Panc1 (cell line): ENCODE data around the gene NT5M. TPM values are rescaled to one million over a fixed set of nuclear protein-coding genes. Genes with fewer than 3 reads are reported as not detected.

Source experiments
- ATAC-seq: fragments of 200-7000 bp; cut with Tn5 transposase; 2 replicates; pipeline ENCODE4 v1.9.1; 2020; ENCODE audit warnings: mild to moderate bottlenecking, moderate library complexity
- BruUV-seq: library from RNA; stranded (reverse); fragments of 400-500 nt; replicated peaks from 2 replicates; lab custom pipeline; 2021; lab: Mats Ljungman, UMichigan
- CTCF ChIA-PET: fragments of 300-600 bp; sonication (Branson Sonifier 250); formaldehyde crosslinking; loops from one replicate; lab custom pipeline; 2022; ENCODE audit warnings: antibody characterized with exemption; lab: Charles Lee
- POLR2A ChIA-PET: fragments of 300-600 bp; sonication (Branson Sonifier 250); formaldehyde crosslinking; loops from one replicate; lab custom pipeline; 2022; ENCODE audit warnings: antibody characterized with exemption; lab: Charles Lee
- DNase-seq: peaks from one replicate; pipeline ENCODE4 v3.0.0-alpha.2; 2010; ENCODE audit warnings: low read depth, low spot score
- H3K27ac ChIP-seq: 2 replicates; pipeline ENCODE4 v1.5.1; 2011; ENCODE audit warnings: mild to moderate bottlenecking, low read length, inconsistent platforms
- H3K27me3 ChIP-seq: fragments of 200-500 bp; sonication (Bioruptor generic); 2 replicates; pipeline ENCODE4 v1.6.0; 2014; ENCODE audit warnings: low read length, inconsistent platforms; ENCODE audit not compliant: control insufficient read depth, insufficient read depth
- H3K36me3 ChIP-seq: fragments of 200-500 bp; sonication (Bioruptor generic); 2 replicates; pipeline ENCODE4 v1.5.1; 2014; ENCODE audit warnings: inconsistent platforms, mild to moderate bottlenecking, low read length, moderate library complexity; ENCODE audit not compliant: control insufficient read depth, insufficient read depth
- H3K4me1 ChIP-seq: 2 replicates; pipeline ENCODE4 v1.5.1; 2011; ENCODE audit warnings: inconsistent platforms, mild to moderate bottlenecking, low read length, moderate library complexity; ENCODE audit not compliant: control insufficient read depth, insufficient read depth
- H3K4me3 ChIP-seq, 2 experiments: 2 replicates each; pipeline ENCODE4 v1.5.1; 2011 to 2012; ENCODE audit warnings: low read depth in 2 of 2, low read length in 2 of 2, mild to moderate bottlenecking in 2 of 2, inconsistent platforms in 1 of 2, moderate library complexity in 1 of 2
- H3K9me3 ChIP-seq: fragments of 200-500 bp; sonication (Bioruptor generic); 2 replicates; pipeline ENCODE4 v1.5.1; 2014; ENCODE audit warnings: low read depth, mild to moderate bottlenecking, inconsistent platforms, low read length, moderate library complexity; ENCODE audit not compliant: control insufficient read depth, insufficient read depth
- CTCF ChIP-seq: fragments of 450-650 bp; IDR thresholded peaks from 2 replicates; pipeline ENCODE4 v1.5.1; 2017; ENCODE audit warnings: mild to moderate bottlenecking
- POLR2AphosphoS5 ChIP-seq: IDR thresholded peaks from 2 replicates; pipeline ENCODE4 v1.6.1; 2012; ENCODE audit warnings: mild to moderate bottlenecking, low read depth, low read length, moderate library complexity
- REST ChIP-seq, 2 experiments: IDR thresholded peaks; 2 replicates each; pipeline ENCODE4 v1.6.1; 2011 to 2012; ENCODE audit warnings: low read depth in 2 of 2, control low read depth in 1 of 2, low read length in 1 of 2, mild to moderate bottlenecking in 1 of 2, moderate library complexity in 1 of 2; ENCODE audit not compliant: insufficient read depth in 1 of 2
- SIN3A ChIP-seq: IDR thresholded peaks from 2 replicates; pipeline ENCODE4 v1.6.1; 2012; ENCODE audit warnings: low read depth, mild to moderate bottlenecking, low read length, moderate library complexity, borderline replicate concordance; ENCODE audit not compliant: insufficient read depth
- TCF7L2 ChIP-seq: IDR thresholded peaks from 2 replicates; pipeline ENCODE4 v1.6.1; 2011; ENCODE audit warnings: mild to moderate bottlenecking, low read depth, low read length, inconsistent platforms
- in situ Hi-C: cut with HindIII; loops from 2 replicates; pipeline ENCODE4 v1.10.0; 2016; ENCODE audit warnings: low sequenced_read_pairs, low pct_unique_long_range_greater_than_20kb
- intact Hi-C: fragments of 100-400 bp; cut with micrococcal nuclease; formaldehyde crosslinking; loops from one replicate; pipeline ENCODE4 v1.10.0; 2022; ENCODE audit not compliant: unreplicated experiment
- total RNA-seq: library from RNA; stranded (reverse); gene quantifications from one replicate; pipeline ENCODE4 v1.2.1, GENCODE V29; 2021; ENCODE audit not compliant: unreplicated experiment

Gene NT5M
- total RNA-seq, 1 experiment from 2014 or later = 3.1 TPM

- intact Hi-C loops = no loop called here
- in situ Hi-C loops = no loop called here
- Histone ChIP-seq H3K9me3 (no peaks in the 10 kb centered on the region), H3K27ac (no peak overlapping the region), H3K4me3 (no peak overlapping the region), H3K4me1 (no peaks in the 10 kb centered on the region), H3K36me3 (no peaks in the 10 kb centered on the region), H3K27me3 (no peaks in the 10 kb centered on the region)
- CTCF ChIA-PET = no interaction called here
- POLR2A ChIA-PET = no interaction called here
- BruUV-seq = no TSS peak
- no peak for ATAC-seq
- DNase-seq = no peak
- no peak for TF ChIP-seq POLR2AphosphoS5
- TF ChIP-seq CTCF = no peak
- no peak for TF ChIP-seq REST (IDR thresholded peaks at IDR 0.05; ENCODE audit: insufficient read depth in 1 of 2, low read depth in 2 of 2, low read length in 1 of 2)
- no peak for TF ChIP-seq TCF7L2
- no peak for TF ChIP-seq SIN3A
Observed at GRCh38 chr17:17347956-17348871, 45.0 kb downstream of the NT5M start.

GRCh38 chr17:17348872-17349723, 45.9 kb downstream of the NT5M start:
- ATAC-seq = no peak
- in situ Hi-C loops = no loop called here
- H3K9me3 ChIP-seq = no peaks in the 10 kb centered on the region
- intact Hi-C loops = no loop called here
- ChIA-PET POLR2A (no interaction called here), CTCF (no interaction called here)
- no peak for TF ChIP-seq TCF7L2
- TF ChIP-seq CTCF = no peak
- TF ChIP-seq SIN3A = no peak
- no peak for TF ChIP-seq REST (IDR thresholded peaks at IDR 0.05; ENCODE audit: insufficient read depth in 1 of 2, low read depth in 2 of 2, low read length in 1 of 2)
- TF ChIP-seq POLR2AphosphoS5 = no peak
- DNase-seq = no peak
- no peak overlapping the region for H3K4me3 ChIP-seq
- H3K4me1 ChIP-seq = no peaks in the 10 kb centered on the region
- BruUV-seq = no TSS peak
- no peaks in the 10 kb centered on the region for H3K36me3 ChIP-seq
- no peaks in the 10 kb centered on the region for H3K27me3 ChIP-seq
- no peak overlapping the region for H3K27ac ChIP-seq
